ENCODE results near the gene SULF2. TPM values are rescaled to one million over a fixed set of nuclear protein-coding genes. Genes with fewer than 3 reads are reported as not detected.
A peak's percentile ranks its signal among the peaks of the same experiment; 100 is the strongest.

SULF2 gene
- total and polyA plus RNA-seq, 9 of the 15 experiments (the other 6 are each of a cell fraction or from before 2014, with no cell fraction given): 0.33 TPM; not detected in 8

- peaks cover 13 to 75% of the 10 kb centered on the region in 2 experiments; a peak in 4 of 5 replicates for H3K27me3 ChIP-seq (ENCODE audit: control insufficient read depth in 2 of 2, insufficient read depth in 2 of 2, low read length in 2 of 2)
- H3K27ac ChIP-seq (ENCODE audit: extremely low read depth, low read depth, low read length): no peak overlapping the region
- intact Hi-C loops (cut with micrococcal nuclease): no loop called here
- no peaks in the 10 kb centered on the region for H3K36me3 ChIP-seq (ENCODE audit: control insufficient read depth, insufficient read depth, low read length)
- no peak overlapping the region for H3K4me3 ChIP-seq
- no peaks in the 10 kb centered on the region for H3K9me1 ChIP-seq (ENCODE audit: control insufficient read depth, insufficient read depth, low read length)
- no peak for DNase-seq (ENCODE audit: extremely low read depth in 1 of 4, low spot score in 3 of 4)
- H4K20me1 ChIP-seq (replicated peaks; ENCODE audit: control insufficient read depth, insufficient read depth, low read length): peaks cover 18% of the 10 kb centered on the region
- in situ Hi-C loops (cut with MboI): no loop called here
- H3K4me1 ChIP-seq (replicated peaks in 1 of 2; ENCODE audit: control insufficient read depth in 2 of 2, insufficient read depth in 2 of 2, low read length in 2 of 2): no peaks in the 10 kb centered on the region
- no peak overlapping the region for H3K4me2 ChIP-seq (ENCODE audit: insufficient read depth, low read length)
- 0% methylated on average over 5 of the region's 6 CpGs for WGBS (ENCODE audit: insufficient coverage, low coverage, missing lambda C conversion rate)
- H3K79me2 ChIP-seq (ENCODE audit: control insufficient read depth, insufficient read depth, low read length): no peaks in the 10 kb centered on the region
- CTCF ChIA-PET (ENCODE audit: low intra/inter-chr PET ratio): no interaction called here
- H3K9me3 ChIP-seq (replicated peaks; ENCODE audit: control insufficient read depth, insufficient read depth, low read depth, low read length): no peaks in the 10 kb centered on the region
- H2AFZ ChIP-seq (ENCODE audit: low read depth, low read length): no peak overlapping the region
- ATAC-seq: no peak
- FAIRE-seq: no peak
- POLR2A ChIA-PET: interaction anchor here (0.6 kb wide), 1 partner anchor 10 kb away, joined by 3 read pairs; no protein-coding TSS in a partner anchor
- no TSS peak for BruUV-seq (replicated peaks)
- H3K9ac ChIP-seq (ENCODE audit: insufficient read depth in 1 of 2, low read depth in 2 of 2, low read length in 2 of 2): 0 out of 4 replicates have a peak overlapping the region, but pooled peaks of 1 of the 2 experiments have one; percentile 6
- no peak for TF ChIP-seq ELF1 (tag; IDR thresholded peaks at IDR 0.05)
- TF ChIP-seq ESRRB (CRISPR knock-in tag; IDR thresholded peaks at IDR 0.05; ENCODE audit: borderline replicate concordance): no peak
- no peak for TF ChIP-seq ATF3 (IDR thresholded peaks at IDR 0.05)
- TF ChIP-seq ATF3 (CRISPR knock-in tag; conservative IDR thresholded peaks at IDR 0.05): no peak
- no peak for TF ChIP-seq MTA3 (IDR thresholded peaks at IDR 0.05; ENCODE audit: borderline replicate concordance)
- TF ChIP-seq, protein P1, sequence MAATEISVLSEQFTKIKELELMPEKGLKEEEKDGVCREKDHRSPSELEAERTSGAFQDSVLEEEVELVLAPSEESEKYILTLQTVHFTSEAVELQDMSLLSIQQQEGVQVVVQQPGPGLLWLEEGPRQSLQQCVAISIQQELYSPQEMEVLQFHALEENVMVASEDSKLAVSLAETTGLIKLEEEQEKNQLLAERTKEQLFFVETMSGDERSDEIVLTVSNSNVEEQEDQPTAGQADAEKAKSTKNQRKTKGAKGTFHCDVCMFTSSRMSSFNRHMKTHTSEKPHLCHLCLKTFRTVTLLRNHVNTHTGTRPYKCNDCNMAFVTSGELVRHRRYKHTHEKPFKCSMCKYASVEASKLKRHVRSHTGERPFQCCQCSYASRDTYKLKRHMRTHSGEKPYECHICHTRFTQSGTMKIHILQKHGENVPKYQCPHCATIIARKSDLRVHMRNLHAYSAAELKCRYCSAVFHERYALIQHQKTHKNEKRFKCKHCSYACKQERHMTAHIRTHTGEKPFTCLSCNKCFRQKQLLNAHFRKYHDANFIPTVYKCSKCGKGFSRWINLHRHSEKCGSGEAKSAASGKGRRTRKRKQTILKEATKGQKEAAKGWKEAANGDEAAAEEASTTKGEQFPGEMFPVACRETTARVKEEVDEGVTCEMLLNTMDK (IDR thresholded peaks at IDR 0.05; ENCODE audit: borderline replicate concordance, insufficient read depth, low read depth, low read length, poor library complexity, severe bottlenecking): no peak
- TF ChIP-seq RBM14 (IDR thresholded peaks at IDR 0.05; ENCODE audit: borderline replicate concordance, insufficient read depth, low read depth, low read length): no peak
- no peak for TF ChIP-seq ZFPM2 (CRISPR knock-in tag; IDR thresholded peaks at IDR 0.05)
- no peak for TF ChIP-seq RFX5 (IDR thresholded peaks at IDR 0.05; ENCODE audit: low read depth, low read length)
- TF ChIP-seq U2AF2 (optimal IDR thresholded peaks at IDR 0.05; ENCODE audit: low read depth, low read length): no peak
- TF ChIP-seq PCBP2 (IDR thresholded peaks at IDR 0.05; ENCODE audit: low read depth, low read length, poor library complexity, severe bottlenecking): no peak
- TF ChIP-seq MYC (IDR thresholded peaks at IDR 0.05; ENCODE audit: low read depth, low read length): no peak
- TF ChIP-seq MYC (CRISPR knock-in tag; IDR thresholded peaks at IDR 0.05; ENCODE audit: borderline replicate concordance, low read depth): no peak
- no peak for TF ChIP-seq ZNF140 (CRISPR knock-in tag; IDR thresholded peaks at IDR 0.05)
- no peak for TF ChIP-seq DEAF1 (CRISPR knock-in tag; IDR thresholded peaks at IDR 0.05)
- TF ChIP-seq CBX8 (IDR thresholded peaks at IDR 0.05; ENCODE audit: borderline replicate concordance, extremely low read depth, low read depth, low read length, poor library complexity, severe bottlenecking): no peak
- no peak for TF ChIP-seq MCM7 (IDR thresholded peaks at IDR 0.05)
- TF ChIP-seq CBX3 (IDR thresholded peaks at IDR 0.05; ENCODE audit: borderline replicate concordance in 1 of 2, low read length in 2 of 2): no peak
These were observed 37.2 kb downstream of the SULF2 start for GRCh38 chr20:47748069-47748468.
